GM23248 (cell line): Measurements from ENCODE around the gene PRRC1. TPM values are rescaled to one million over a fixed set of nuclear protein-coding genes. Genes with fewer than 3 reads are reported as not detected.

Experiments used
- DNase-seq: peaks from one replicate; pipeline ENCODE4 v3.0.0-alpha.2; 2015
- H2AFZ ChIP-seq: fragments of 200-600 bp; sonication (generic); 2 replicates; pipeline ENCODE4 v1.6.1; 2016; ENCODE audit warnings: antibody characterized with exemption
- H3F3A ChIP-seq: fragments of 200-600 bp; sonication (generic); 2 replicates; pipeline ENCODE4 v1.6.1; 2016; ENCODE audit warnings: mild to moderate bottlenecking, antibody characterized with exemption, mixed run types; ENCODE audit not compliant: insufficient read depth
- H3K27ac ChIP-seq: fragments of 200-600 bp; sonication (generic); 2 replicates; pipeline ENCODE4 v1.5.1; 2016; ENCODE audit warnings: mild to moderate bottlenecking
- H3K27me3 ChIP-seq: fragments of 200-600 bp; sonication (generic); replicated peaks from 2 replicates; pipeline ENCODE4 v1.6.1; 2016; ENCODE audit warnings: mild to moderate bottlenecking; ENCODE audit not compliant: insufficient read depth
- H3K36me3 ChIP-seq: fragments of 200-600 bp; sonication (generic); 2 replicates; pipeline ENCODE4 v1.6.1; 2016; ENCODE audit warnings: low read depth, mild to moderate bottlenecking
- H3K4me1 ChIP-seq: fragments of 200-600 bp; sonication (generic); 2 replicates; pipeline ENCODE4 v1.6.1; 2016; ENCODE audit warnings: mild to moderate bottlenecking; ENCODE audit not compliant: insufficient read depth
- H3K4me2 ChIP-seq: fragments of 200-600 bp; sonication (generic); one replicate; pipeline ENCODE4 v1.6.1; 2016; ENCODE audit warnings: mild to moderate bottlenecking; ENCODE audit not compliant: unreplicated experiment
- H3K4me3 ChIP-seq: fragments of 200-600 bp; sonication (generic); 2 replicates; pipeline ENCODE4 v1.5.1; 2016; ENCODE audit warnings: mild to moderate bottlenecking
- H3K79me2 ChIP-seq: fragments of 200-600 bp; sonication (generic); 2 replicates; pipeline ENCODE4 v1.6.1; 2016; ENCODE audit warnings: mild to moderate bottlenecking; ENCODE audit not compliant: insufficient read depth
- H3K9ac ChIP-seq: fragments of 200-600 bp; sonication (generic); 2 replicates; pipeline ENCODE4 v1.6.1; 2016; ENCODE audit warnings: mild to moderate bottlenecking
- H3K9me2 ChIP-seq: fragments of 200-600 bp; sonication (generic); 2 replicates; pipeline ENCODE4 v1.6.1; 2016; ENCODE audit warnings: mixed run types, mild to moderate bottlenecking, moderate library complexity; ENCODE audit not compliant: insufficient read depth
- H3K9me3 ChIP-seq: fragments of 200-600 bp; sonication (generic); one replicate; pipeline ENCODE4 v1.6.1; 2017; ENCODE audit warnings: low read depth
- H4K20me1 ChIP-seq: fragments of 200-600 bp; sonication (generic); 2 replicates; pipeline ENCODE4 v1.6.0; 2016; ENCODE audit not compliant: insufficient read depth
- EZH2 ChIP-seq: fragments of 200-600 bp; sonication (generic); IDR thresholded peaks from 2 replicates; pipeline ENCODE4 v1.6.1; 2018; ENCODE audit warnings: antibody characterized with exemption, mild to moderate bottlenecking; ENCODE audit not compliant: insufficient read depth, poor library complexity, severe bottlenecking
- EZH2phosphoT487 ChIP-seq: fragments of 200-600 bp; sonication (generic); IDR thresholded peaks from 2 replicates; pipeline ENCODE4 v1.6.1; 2018; ENCODE audit warnings: antibody characterized with exemption, moderate library complexity, mild to moderate bottlenecking, low read depth; ENCODE audit not compliant: insufficient read depth
- WGBS, 2 experiments: methylation state at CpG; one replicate each; pipeline ENCODE4 v1.1.6; 2015 to 2017; ENCODE audit warnings: low lambda C conversion rate in 2 of 2, low coverage in 1 of 2; ENCODE audit errors: missing lambda C conversion rate in 2 of 2; 5-methylcytosine and 5-hydroxymethylcytosine counted together
- in situ Hi-C: fragments of 300-500 bp; cut with MboI; formaldehyde crosslinking; loops from 2 replicates; pipeline ENCODE4 v1.15.0; 2020
- polyA plus RNA-seq: library from polyadenylated mRNA; unstranded; fragments of >200 nt; fragmentation: Nextera tagmentation; extraction: Ambion mirVana; gene quantifications from 2 replicates; pipeline ENCODE4 v1.2.1, GENCODE V29; 2016
- total RNA-seq: library from RNA; depleted of rRNA; stranded (reverse); fragments of >200 nt; shearing (Covaris generic); gene quantifications from 2 replicates; pipeline ENCODE4 v1.2.3, GENCODE V29; 2014; rRNA removed

Gene PRRC1
- total RNA-seq (51.3 and 61.2 TPM in 2 replicates), polyA plus RNA-seq (64.3 and 66.1 TPM in 2 replicates)

- Histone ChIP-seq H3K79me2 (peaks cover 52% of the 10 kb centered on the region), H3K9me2 (no peaks in the 10 kb centered on the region), H2AFZ (peak within 1 kb of the TSS; percentile 99), H3K36me3 (peaks cover 28% of the 10 kb centered on the region), H3K4me2 (peak within 1 kb of the TSS; percentile 87), H3K9me3 (no peaks in the 10 kb centered on the region), H3K4me1 (peaks cover 19% of the 10 kb centered on the region), H3K4me3 (peak within 1 kb of the TSS; percentile 90), H3K27me3 (no peaks in the 10 kb centered on the region), H4K20me1 (peaks cover 3% of the 10 kb centered on the region; the same call in 1 of the 2 replicates), H3K27ac (peak within 1 kb of the TSS; percentile 96), H3K9ac (peak within 1 kb of the TSS; percentile 99), H3F3A (no peaks in the 10 kb centered on the region)
- in situ Hi-C loops = no loop called here
- WGBS, 2 experiments = 1% methylated on average over 59 to 69 of the region's 80 CpGs
- TF ChIP-seq EZH2phosphoT487 = no peak
- no peak for TF ChIP-seq EZH2
- peak; percentile 96 for DNase-seq
Measured at GRCh38 chr5:127517480-127518318, at the start of gene PRRC1. TSS of gene PRRC1 (plus strand) at chr5:127517640. CDS start at chr5:127523480, 5,840 bp downstream.

GRCh38 chr5:127471211-127471610 is 46.2 kb upstream of the PRRC1 start:
- no peaks in the 10 kb centered on the region for H3K36me3 ChIP-seq

GRCh38 chr5:127472700-127473099 is 44.7 kb upstream of the PRRC1 start:
- H2AFZ ChIP-seq = no peak overlapping the region
- H3K27me3 ChIP-seq = peaks cover 6% of the 10 kb centered on the region; the same call in 1 of the 2 replicates
- no peak overlapping the region for H3K9ac ChIP-seq
- in situ Hi-C loops = no loop called here
- H3K79me2 ChIP-seq = no peaks in the 10 kb centered on the region
- no peak overlapping the region for H3K27ac ChIP-seq
- TF ChIP-seq EZH2 (no peak), EZH2phosphoT487 (no peak)
- no peaks in the 10 kb centered on the region for H3F3A ChIP-seq
- DNase-seq = no peak
- WGBS, 2 experiments = 69 to 73% methylated on average over 3 of the region's 3 CpGs
- H3K9me2 ChIP-seq = no peaks in the 10 kb centered on the region
- H3K36me3 ChIP-seq = no peaks in the 10 kb centered on the region
- no peaks in the 10 kb centered on the region for H3K9me3 ChIP-seq
- H3K4me2 ChIP-seq = no peak overlapping the region
- no peak overlapping the region for H3K4me3 ChIP-seq
- H4K20me1 ChIP-seq = no peaks in the 10 kb centered on the region
- H3K4me1 ChIP-seq = no peaks in the 10 kb centered on the region

More at GRCh38 chr5:127471211-127471610, 46.2 kb upstream of the PRRC1 start:
- H3F3A ChIP-seq = no peaks in the 10 kb centered on the region
- TF ChIP-seq EZH2phosphoT487 (no peak), EZH2 (no peak)
- 80 to 83% methylated on average over 2 of the region's 2 CpGs for WGBS, 2 experiments
- H3K27me3 ChIP-seq = peaks cover 9% of the 10 kb centered on the region
- no peak overlapping the region for H3K9ac ChIP-seq
- in situ Hi-C loops = no loop called here
- no peak overlapping the region for H3K4me3 ChIP-seq
- no peaks in the 10 kb centered on the region for H3K4me1 ChIP-seq
- H4K20me1 ChIP-seq = no peaks in the 10 kb centered on the region
- no peak overlapping the region for H3K27ac ChIP-seq
- no peak overlapping the region for H3K4me2 ChIP-seq
- H3K9me3 ChIP-seq = no peaks in the 10 kb centered on the region
- H2AFZ ChIP-seq = no peak overlapping the region
- H3K9me2 ChIP-seq = no peaks in the 10 kb centered on the region
- no peak for DNase-seq
- H3K79me2 ChIP-seq = no peaks in the 10 kb centered on the region

- peaks cover 31% of the 10 kb centered on the region for H3K27me3 ChIP-seq
- H4K20me1 ChIP-seq = no peaks in the 10 kb centered on the region
- H3K4me3 ChIP-seq = no peak overlapping the region
- no peak overlapping the region for H3K4me2 ChIP-seq
- no peak overlapping the region for H2AFZ ChIP-seq
- no peak overlapping the region for H3K27ac ChIP-seq
- no peaks in the 10 kb centered on the region for H3K9me2 ChIP-seq
- no peaks in the 10 kb centered on the region for H3K4me1 ChIP-seq
- 65 to 72% methylated on average over 4 of the region's 4 CpGs for WGBS, 2 experiments
- no peak overlapping the region for H3K9ac ChIP-seq
- no peak for TF ChIP-seq EZH2
- TF ChIP-seq EZH2phosphoT487 = no peak
- no peaks in the 10 kb centered on the region for H3K79me2 ChIP-seq
- no peaks in the 10 kb centered on the region for H3K36me3 ChIP-seq
- no peak for DNase-seq
- no peaks in the 10 kb centered on the region for H3K9me3 ChIP-seq
- in situ Hi-C loops = no loop called here
- H3F3A ChIP-seq = no peaks in the 10 kb centered on the region
Measured at GRCh38 chr5:127486471-127486870, 31.0 kb upstream of the PRRC1 start.
